Activated CD4-positive, alpha-beta T cell treated with anti-CD3 and anti-CD28 coated beads, Interleukin-2, Interleukin-6, amounts not matched to agents 100 ng/mL and 50 ng/mL, durations not matched to agents 16 hours and 8 hours (primary cell): ENCODE results near the gene MOK.
"Not testable (repeated sequence)": the region's sequence is repeated elsewhere in the genome, so short reads cannot be mapped to it uniquely, and the experiment has no call there.

Experiments used
- DNase-seq: peaks from one replicate; pipeline ENCODE4 v3.0.0-alpha.2; 2020

MOK gene

DNA sequence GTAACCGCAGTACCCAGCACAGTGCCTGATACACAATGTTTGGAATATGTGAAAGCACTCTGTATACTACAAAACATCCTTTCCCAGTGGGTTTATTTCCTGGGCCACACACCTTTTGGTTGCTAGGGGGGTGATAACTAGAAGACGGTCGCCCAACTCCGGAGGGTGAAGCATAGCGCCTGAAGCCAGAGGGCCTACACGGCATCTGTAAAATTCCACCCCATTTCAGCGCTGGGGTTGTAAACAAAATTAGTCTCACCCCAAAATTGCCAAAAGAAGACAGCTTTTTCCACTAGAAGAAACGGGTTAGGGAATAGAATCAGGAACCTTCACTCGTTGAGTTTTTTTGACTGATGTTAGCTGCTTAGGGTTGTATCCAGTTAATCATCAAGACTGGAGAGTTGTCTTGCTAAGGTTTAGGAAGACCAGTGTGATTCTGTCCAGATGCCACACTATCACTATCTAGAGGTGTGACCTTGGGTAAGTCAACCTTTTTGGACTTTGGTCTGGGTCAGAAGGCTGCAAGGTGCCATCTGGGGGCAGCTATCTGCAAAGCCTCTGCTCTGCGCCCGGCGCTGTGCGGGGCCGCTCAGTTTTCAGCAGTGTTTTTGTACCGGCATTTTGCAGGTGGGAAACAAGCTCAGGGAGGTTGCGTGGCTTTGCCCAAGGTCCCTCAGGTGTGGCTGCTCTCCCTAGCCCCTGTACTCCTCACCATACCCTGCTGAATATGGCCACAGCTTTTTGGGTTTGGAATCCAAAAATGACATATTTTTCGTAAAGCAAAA, 15.9 kb upstream of the MOK start:
- DNase-seq, result no peak

DNA sequence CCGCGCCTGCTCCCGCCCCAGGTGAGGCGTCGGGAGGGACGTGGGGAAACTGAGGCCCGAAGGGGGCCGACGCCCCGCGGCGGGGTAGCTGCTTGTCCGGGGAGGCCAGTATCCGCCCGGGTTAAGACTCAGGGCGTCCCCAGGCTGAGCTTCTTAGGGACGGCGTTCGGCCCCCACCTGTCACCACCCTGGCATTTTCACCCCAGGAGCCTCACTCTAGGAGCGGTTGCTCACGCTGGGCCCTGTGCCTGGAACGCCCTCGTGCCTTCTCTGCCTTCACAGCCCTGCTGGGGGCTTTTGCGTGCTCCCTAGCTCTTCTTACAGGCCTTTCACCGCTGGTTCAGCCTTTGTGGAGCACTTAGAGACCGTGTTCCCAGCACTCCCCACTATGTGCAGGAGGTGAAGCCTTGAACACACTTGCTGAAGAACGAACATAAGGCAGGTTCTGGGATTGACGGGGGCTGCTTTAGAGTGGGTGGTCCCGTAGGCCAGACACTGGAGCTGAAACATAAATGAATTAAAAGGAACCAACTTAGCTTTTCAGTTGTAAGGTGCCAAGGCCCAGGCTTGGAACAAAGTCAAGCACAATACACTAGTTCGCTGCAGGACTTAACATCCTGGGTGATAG, 15.2 kb upstream of the MOK start:
- DNase-seq, result peak; percentile 45

DNA sequence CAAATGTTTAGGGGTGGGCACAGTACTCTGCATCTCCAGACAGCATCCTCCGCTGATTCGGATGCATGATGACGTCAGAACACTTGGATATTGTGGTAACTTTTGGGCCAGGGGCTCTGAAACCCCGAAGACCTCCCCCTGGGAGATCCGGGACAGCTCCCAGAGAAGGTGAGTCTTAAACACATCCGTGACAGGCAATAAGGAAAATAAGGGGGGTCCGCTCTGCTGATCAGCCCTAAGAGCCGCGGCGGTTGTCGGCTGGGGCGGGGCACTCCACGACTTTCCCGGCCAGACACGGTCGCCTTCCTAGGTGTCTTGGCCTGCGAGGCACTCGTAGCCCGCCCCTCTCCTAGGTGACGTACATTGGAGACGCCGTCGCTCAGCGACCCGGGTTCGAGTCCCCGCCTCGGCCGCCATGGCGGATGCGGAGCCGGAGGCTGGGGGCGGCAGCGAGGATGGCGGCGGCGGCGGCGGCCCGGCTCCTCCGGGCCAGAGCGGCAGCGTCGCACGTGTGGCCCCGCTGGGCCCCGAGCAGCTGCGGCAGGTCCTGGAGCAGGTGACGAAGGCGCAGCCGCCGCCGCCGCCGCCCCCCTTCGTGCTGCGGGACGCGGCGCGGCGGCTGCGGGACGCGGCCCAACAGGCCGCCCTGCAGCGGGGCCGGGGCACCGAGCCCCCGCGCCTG, 14.5 kb upstream of the MOK start, which contains the start of gene ZNF839:
Gene ZNF839, plus strand, starts transcription at position 396 of the 682 bp plus-strand sequence. Its CDS starts 20 bp downstream, at position 416.
- peak; percentile 97 for DNase-seq

- no peak for DNase-seq
These were observed 13.9 kb upstream of the MOK start for GRCh38 chr14:102318781-102319276.

DNA sequence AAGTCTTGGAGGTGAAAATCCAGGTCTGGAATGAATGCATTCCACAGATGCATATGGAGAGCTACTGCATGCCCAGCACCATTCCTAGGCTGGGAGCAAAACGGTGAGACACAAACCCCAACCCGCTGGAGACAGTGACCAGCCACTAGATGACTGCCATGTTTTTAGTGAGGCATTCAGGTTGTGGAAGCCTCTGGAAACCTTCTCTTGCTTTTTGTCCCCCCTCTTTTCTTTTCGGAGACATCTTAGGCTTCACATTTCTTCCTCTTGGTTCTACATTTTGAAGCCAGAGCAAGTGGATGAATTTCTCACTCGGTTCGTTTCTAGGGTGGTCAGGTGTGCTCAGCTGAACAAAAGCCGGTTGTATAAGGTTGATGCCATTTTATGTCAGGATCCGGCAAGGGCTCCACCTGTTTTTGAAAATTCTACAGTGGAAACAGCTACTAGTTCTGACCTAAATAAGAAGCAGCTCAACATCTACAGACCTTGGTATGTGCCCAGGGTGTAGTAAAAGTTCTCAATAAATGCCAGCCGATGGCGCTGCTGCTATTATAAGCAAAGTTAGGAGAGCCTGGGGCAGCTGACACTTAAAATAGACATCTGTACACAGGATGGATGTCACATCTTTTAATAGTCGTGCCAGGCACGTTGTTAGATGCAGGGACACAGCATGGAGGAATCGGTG, 12.7 kb upstream of the MOK start:
- peak; percentile 54 for DNase-seq

GRCh38 chr14:102316743-102317563, 12.0 kb upstream of the MOK start:
- peak; percentile 96 for DNase-seq

- DNase-seq, result peak; percentile 36
These were observed 11.4 kb upstream of the MOK start for GRCh38 chr14:102316338-102316742.

GRCh38 chr14:102315121-102315520, 10.2 kb upstream of the MOK start:
- no peak for DNase-seq

DNA sequence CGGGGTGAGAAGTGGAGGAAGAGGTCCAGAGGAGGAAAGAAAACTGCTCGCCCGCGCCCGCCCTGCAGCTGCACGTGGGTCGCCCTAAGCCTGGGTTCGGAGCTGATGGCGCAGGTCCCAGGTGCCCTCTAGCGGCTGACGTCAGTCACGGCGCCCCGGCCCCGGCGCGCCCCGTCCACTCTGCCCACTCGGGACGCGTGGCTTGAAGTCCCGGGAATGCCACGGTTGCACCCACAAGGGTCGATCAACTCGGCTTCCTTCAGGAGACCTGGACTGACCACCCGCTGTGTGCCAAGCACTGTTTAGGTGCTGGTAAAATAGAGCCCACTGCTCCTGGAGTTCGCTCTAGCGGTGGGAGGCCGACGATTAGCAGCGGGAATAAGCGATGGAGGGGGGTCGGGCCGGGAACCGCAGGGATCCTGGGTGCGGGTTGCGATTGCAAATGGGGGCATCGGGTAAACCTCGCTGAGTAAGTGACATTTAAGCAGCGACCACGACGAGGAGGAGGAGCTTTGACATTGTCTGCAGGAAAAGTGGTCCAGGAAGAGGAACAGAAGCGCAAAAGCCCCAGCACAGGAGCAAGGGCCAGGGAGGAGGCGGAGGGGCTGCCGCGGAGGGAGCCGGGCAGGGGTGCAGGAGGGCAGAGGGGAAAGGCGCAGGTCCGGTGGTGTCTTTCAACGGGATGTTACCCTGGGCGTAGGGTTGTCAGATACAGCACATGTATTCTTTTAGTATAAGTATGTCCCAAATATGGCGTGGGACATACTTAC, 9.5 kb upstream of the MOK start:
- peak; percentile 88 for DNase-seq

DNA sequence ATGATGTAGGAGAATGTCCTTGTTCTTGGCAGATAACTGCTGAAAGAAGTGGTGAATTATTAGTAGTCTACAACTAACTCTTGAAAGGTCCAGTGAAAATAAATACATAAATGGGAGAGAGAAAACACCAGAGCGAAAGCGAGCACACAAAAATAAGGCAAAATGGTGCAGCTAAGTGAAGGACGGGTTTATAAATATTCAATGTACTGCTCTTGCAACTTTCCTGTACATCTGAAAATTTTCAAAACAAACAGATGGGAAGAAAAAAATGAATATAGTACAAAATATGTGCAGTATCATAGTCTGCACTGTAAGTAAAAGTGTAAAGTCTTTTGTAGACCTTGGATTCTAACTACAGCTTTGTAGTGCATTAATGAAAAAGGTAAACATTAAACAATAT, 1.3 kb downstream of the MOK start:
- no peak for DNase-seq

- not testable (repeated sequence) for DNase-seq
These were observed 6.5 kb downstream of the MOK start for GRCh38 chr14:102298303-102299070.

DNA sequence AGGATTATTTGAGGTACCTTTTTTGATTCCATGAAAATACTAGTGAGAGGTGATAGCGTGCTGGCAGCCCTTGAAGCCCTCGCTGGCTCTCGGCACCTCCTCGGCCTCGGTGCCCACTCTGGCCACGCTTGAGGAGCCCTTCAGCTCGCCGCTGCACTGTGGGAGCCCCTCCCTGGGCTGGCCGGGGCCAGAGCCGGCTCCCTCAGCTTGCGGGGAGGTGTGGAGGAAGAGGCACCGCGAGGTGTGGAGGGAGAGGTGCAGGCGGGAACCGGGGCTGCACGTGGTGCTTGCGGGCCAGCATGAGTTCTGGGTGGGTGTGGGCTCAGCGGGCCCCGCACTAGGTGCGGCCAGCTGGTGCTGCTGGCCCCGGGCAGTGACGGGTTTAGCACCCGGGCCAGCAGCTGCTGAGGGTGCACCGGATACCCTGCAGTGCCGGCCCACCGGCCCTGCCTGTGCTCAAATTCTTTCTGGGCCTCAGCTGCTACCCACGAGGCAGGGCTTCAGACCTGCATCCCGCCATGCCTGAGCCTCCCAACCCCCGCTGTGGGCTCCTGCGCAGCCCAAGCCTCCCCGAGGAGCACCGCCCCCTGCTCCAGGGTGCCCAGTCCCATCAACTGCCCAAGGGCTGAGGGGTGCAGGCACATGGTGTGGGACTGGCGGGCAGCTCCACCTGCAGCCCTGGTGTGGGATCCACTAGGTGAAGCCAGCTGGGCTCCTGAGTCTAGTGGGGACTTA, 7.4 kb downstream of the MOK start:
- no peak for DNase-seq

GRCh38 chr14:102295270-102295669, 9.7 kb downstream of the MOK start:
- DNase-seq, result no peak

- no peak for DNase-seq
These were observed 11.2 kb downstream of the MOK start for GRCh38 chr14:102293781-102294180.

- no peak for DNase-seq
These were observed 12.5 kb downstream of the MOK start for GRCh38 chr14:102292441-102292840.

GRCh38 chr14:102288139-102288538, 16.8 kb downstream of the MOK start:
- no peak for DNase-seq

DNA sequence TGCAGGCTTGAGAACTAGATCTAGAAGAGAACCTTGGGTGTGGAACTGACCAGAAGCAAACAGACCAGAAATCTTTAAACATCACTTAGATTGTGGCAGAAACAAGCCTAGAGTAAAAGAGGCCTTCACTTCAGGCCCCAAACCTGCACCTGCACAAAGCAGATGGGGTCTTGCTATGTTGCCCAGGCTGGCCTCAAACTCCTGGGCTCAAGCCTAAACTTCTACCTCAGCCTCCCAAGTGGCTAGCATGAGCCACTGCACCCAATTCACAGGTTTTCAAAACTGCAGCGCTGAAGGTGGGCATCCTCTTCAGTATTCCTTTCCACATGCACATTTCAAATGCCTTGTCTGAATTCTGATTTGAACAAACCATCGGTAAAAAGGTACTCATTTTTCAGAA, 19.9 kb downstream of the MOK start:
- no peak for DNase-seq

DNA sequence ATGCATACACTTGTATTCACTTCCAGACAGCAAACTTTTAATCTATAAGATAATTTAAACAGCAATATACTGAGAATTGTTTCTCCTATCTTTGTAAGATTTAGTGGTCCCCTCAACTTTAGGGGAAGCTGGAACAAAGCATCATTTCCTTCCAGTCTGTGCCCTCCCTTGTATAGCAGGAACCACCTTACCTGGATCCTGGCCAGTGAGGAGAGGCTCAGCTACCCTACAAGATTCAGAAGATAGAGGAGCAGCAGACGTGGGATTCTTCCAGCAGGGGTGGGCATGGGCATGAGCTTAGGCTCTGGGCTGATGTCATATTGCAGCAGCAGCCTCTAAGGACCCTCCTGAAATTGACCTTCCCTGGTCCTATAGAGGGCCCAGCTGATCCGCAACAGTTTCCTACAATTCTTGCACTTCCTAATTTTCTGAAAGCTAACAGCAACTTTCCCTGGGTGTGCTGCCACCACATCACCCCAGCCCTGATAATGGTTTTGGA, 21.3 kb downstream of the MOK start:
- no peak for DNase-seq

GRCh38 chr14:102282751-102283465, 22.1 kb downstream of the MOK start:
- DNase-seq, result no peak
